HepG2 (cell line): ENCODE measurements around the gene TAB3. TPM values are rescaled to one million over a fixed set of nuclear protein-coding genes. Genes with fewer than 3 reads are reported as not detected.

Experiments
- HDAC6 ChIP-seq: fragments of 200-600 bp; sonication (generic); IDR thresholded peaks from 2 replicates; pipeline ENCODE4 v1.7.0; 2017; ENCODE audit warnings: mild to moderate bottlenecking, antibody characterized with exemption, low read length, low read depth
- MAF1 ChIP-seq: sonication (generic); formaldehyde crosslinking; IDR thresholded peaks from 2 replicates; pipeline ENCODE4 v1.5.0; 2020; ENCODE audit warnings: missing genetic modification reagents, borderline replicate concordance
- MAZ ChIP-seq, 2 experiments: sonication (generic) in 1 of 2; formaldehyde crosslinking in 1 of 2; IDR thresholded peaks; 2 replicates each; pipeline versions ENCODE4 v1.5.0 to v1.6.1; 2012 to 2020; ENCODE audit warnings: low read depth in 2 of 2, mild to moderate bottlenecking in 2 of 2, borderline replicate concordance in 1 of 2, improper control_type of control experiment in 1 of 2, low read length in 1 of 2, missing genetic modification reagents in 1 of 2, moderate library complexity in 1 of 2
- NCOA2 ChIP-seq: sonication (generic); formaldehyde crosslinking; IDR thresholded peaks from 2 replicates; pipeline ENCODE4 v1.8.0; 2022; ENCODE audit warnings: inconsistent platforms
- NFKBIZ ChIP-seq: IDR thresholded peaks from 2 replicates; pipeline ENCODE4 v1.6.1; 2018; ENCODE audit warnings: missing genetic modification reagents, missing compliant biosample characterization
- SALL2 ChIP-seq: sonication (generic); formaldehyde crosslinking; IDR thresholded peaks from 2 replicates; pipeline ENCODE4 v1.8.1; 2023; ENCODE audit warnings: mild to moderate bottlenecking, missing genetic modification reagents, inconsistent platforms
- SOX6 ChIP-seq, 2 experiments: fragments of 450-650 bp in 1 of 2; sonication (generic) in 1 of 2; formaldehyde crosslinking in 1 of 2; IDR thresholded peaks; 2 replicates each; pipeline versions ENCODE4 v1.4.0 to v1.6.1; 2017 to 2020; ENCODE audit warnings: antibody characterized with exemption in 1 of 2, mild to moderate bottlenecking in 1 of 2, missing genetic modification reagents in 1 of 2
- SPEN ChIP-seq: sonication (generic); formaldehyde crosslinking; IDR thresholded peaks from 2 replicates; pipeline ENCODE4 v1.5.1; 2020; ENCODE audit warnings: low read depth, mild to moderate bottlenecking, missing genetic modification reagents
- SRY ChIP-seq: sonication (generic); formaldehyde crosslinking; IDR thresholded peaks from 2 replicates; pipeline ENCODE4 v1.8.0; 2022; ENCODE audit warnings: mild to moderate bottlenecking, missing genetic modification reagents
- SUZ12 ChIP-seq: fragments of 150-350 bp; IDR thresholded peaks from 2 replicates; pipeline ENCODE4 v1.6.1; 2014; ENCODE audit warnings: low read depth, low read length
- ZBTB3 ChIP-seq: sonication (generic); formaldehyde crosslinking; IDR thresholded peaks from 2 replicates; pipeline ENCODE4 v1.4.0; 2020; ENCODE audit warnings: low read depth, mild to moderate bottlenecking, moderate library complexity, missing genetic modification reagents, borderline replicate concordance
- ZNF138 ChIP-seq: sonication (generic); formaldehyde crosslinking; IDR thresholded peaks from 2 replicates; pipeline ENCODE4 v1.5.0; 2020; ENCODE audit warnings: mild to moderate bottlenecking, low read depth, missing genetic modification reagents
- polyA plus RNA-seq, 8 experiments: library from polyadenylated mRNA; depleted of rRNA in 3 of 8; stranded (reverse) in 7 of 8; unstranded in 1 of 8; fragments of >200 nt; fragmentation: Illumina TruSeq in 4 of 8; extraction: Trizol in 4 of 8; gene quantifications; 2 replicates each; pipeline versions ENCODE4 v1.2.1 to v1.2.3, GENCODE V29; 2011 to 2016; ENCODE audit warnings: low read depth in 4 of 8, missing spikeins in 1 of 8, mixed read lengths in 1 of 8; ENCODE audit not compliant: insufficient read depth in 1 of 8
- total RNA-seq, 5 experiments: library from RNA; depleted of rRNA; stranded (reverse); fragments of >200 nt; fragmentation: Illumina TruSeq; extraction: Trizol; gene quantifications; 2 replicates each; pipeline ENCODE4 v1.2.3, GENCODE V29; 2016; ENCODE audit warnings: low read depth in 1 of 5
- TF ChIP-seq, protein P1 (sequence below): sonication (generic); formaldehyde crosslinking; IDR thresholded peaks from 2 replicates; pipeline ENCODE4 v1.4.0; 2020; ENCODE audit warnings: missing genetic modification reagents
- TF ChIP-seq, protein P2 (sequence below): sonication (generic); formaldehyde crosslinking; IDR thresholded peaks from 2 replicates; pipeline ENCODE4 v1.4.0; 2020; ENCODE audit warnings: missing genetic modification reagents, borderline replicate concordance
- TF ChIP-seq, protein P3 (sequence below): sonication (generic); IDR thresholded peaks from 2 replicates; pipeline ENCODE4 v1.6.1; 2016; ENCODE audit warnings: low read depth, borderline replicate concordance
- TF ChIP-seq, protein P4 (sequence below): sonication (generic); formaldehyde crosslinking; IDR thresholded peaks from 2 replicates; pipeline ENCODE4 v1.8.1; 2023; ENCODE audit warnings: mild to moderate bottlenecking, missing genetic modification reagents, borderline replicate concordance
- TF ChIP-seq, protein P5 (sequence below): IDR thresholded peaks from 2 replicates; pipeline ENCODE4 v1.6.1; 2016; ENCODE audit warnings: low read depth, control low read depth

TAB3 gene
- total and polyA plus RNA-seq, 2 of the 13 experiments (the other 11 are each of a cell fraction or from before 2014, with no cell fraction given): 27.2 to 59.8 TPM

DNA sequence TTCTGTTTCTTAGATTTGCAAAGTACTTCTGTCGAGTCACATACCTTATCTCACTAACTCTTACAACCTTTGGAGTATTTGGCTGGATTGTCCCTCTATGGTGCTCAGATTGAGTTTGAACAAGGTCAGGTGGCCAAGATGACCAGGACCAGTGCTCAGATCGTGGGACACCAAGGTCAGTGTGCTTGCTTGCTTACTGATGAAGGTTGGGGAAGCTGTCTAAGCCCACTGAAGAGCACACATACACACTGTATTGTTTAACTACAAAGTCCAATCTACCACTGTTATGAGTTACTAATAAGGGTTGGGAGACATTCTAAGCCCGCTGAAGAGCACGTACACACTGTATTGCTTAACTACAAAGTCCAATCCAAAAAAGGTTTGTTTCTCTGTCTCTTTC is 53.7 kb downstream of the TAB3 start (continued):
- TF ChIP-seq, protein P1, sequence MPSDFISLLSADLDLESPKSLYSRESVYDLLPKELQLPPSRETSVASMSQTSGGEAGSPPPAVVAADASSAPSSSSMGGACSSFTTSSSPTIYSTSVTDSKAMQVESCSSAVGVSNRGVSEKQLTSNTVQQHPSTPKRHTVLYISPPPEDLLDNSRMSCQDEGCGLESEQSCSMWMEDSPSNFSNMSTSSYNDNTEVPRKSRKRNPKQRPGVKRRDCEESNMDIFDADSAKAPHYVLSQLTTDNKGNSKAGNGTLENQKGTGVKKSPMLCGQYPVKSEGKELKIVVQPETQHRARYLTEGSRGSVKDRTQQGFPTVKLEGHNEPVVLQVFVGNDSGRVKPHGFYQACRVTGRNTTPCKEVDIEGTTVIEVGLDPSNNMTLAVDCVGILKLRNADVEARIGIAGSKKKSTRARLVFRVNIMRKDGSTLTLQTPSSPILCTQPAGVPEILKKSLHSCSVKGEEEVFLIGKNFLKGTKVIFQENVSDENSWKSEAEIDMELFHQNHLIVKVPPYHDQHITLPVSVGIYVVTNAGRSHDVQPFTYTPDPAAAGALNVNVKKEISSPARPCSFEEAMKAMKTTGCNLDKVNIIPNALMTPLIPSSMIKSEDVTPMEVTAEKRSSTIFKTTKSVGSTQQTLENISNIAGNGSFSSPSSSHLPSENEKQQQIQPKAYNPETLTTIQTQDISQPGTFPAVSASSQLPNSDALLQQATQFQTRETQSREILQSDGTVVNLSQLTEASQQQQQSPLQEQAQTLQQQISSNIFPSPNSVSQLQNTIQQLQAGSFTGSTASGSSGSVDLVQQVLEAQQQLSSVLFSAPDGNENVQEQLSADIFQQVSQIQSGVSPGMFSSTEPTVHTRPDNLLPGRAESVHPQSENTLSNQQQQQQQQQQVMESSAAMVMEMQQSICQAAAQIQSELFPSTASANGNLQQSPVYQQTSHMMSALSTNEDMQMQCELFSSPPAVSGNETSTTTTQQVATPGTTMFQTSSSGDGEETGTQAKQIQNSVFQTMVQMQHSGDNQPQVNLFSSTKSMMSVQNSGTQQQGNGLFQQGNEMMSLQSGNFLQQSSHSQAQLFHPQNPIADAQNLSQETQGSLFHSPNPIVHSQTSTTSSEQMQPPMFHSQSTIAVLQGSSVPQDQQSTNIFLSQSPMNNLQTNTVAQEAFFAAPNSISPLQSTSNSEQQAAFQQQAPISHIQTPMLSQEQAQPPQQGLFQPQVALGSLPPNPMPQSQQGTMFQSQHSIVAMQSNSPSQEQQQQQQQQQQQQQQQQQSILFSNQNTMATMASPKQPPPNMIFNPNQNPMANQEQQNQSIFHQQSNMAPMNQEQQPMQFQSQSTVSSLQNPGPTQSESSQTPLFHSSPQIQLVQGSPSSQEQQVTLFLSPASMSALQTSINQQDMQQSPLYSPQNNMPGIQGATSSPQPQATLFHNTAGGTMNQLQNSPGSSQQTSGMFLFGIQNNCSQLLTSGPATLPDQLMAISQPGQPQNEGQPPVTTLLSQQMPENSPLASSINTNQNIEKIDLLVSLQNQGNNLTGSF (CRISPR knock-in tag): no peak
- TF ChIP-seq, protein P2, sequence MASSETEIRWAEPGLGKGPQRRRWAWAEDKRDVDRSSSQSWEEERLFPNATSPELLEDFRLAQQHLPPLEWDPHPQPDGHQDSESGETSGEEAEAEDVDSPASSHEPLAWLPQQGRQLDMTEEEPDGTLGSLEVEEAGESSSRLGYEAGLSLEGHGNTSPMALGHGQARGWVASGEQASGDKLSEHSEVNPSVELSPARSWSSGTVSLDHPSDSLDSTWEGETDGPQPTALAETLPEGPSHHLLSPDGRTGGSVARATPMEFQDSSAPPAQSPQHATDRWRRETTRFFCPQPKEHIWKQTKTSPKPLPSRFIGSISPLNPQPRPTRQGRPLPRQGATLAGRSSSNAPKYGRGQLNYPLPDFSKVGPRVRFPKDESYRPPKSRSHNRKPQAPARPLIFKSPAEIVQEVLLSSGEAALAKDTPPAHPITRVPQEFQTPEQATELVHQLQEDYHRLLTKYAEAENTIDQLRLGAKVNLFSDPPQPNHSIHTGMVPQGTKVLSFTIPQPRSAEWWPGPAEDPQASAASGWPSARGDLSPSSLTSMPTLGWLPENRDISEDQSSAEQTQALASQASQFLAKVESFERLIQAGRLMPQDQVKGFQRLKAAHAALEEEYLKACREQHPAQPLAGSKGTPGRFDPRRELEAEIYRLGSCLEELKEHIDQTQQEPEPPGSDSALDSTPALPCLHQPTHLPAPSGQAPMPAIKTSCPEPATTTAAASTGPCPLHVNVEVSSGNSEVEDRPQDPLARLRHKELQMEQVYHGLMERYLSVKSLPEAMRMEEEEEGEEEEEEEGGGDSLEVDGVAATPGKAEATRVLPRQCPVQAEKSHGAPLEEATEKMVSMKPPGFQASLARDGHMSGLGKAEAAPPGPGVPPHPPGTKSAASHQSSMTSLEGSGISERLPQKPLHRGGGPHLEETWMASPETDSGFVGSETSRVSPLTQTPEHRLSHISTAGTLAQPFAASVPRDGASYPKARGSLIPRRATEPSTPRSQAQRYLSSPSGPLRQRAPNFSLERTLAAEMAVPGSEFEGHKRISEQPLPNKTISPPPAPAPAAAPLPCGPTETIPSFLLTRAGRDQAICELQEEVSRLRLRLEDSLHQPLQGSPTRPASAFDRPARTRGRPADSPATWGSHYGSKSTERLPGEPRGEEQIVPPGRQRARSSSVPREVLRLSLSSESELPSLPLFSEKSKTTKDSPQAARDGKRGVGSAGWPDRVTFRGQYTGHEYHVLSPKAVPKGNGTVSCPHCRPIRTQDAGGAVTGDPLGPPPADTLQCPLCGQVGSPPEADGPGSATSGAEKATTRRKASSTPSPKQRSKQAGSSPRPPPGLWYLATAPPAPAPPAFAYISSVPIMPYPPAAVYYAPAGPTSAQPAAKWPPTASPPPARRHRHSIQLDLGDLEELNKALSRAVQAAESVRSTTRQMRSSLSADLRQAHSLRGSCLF (CRISPR knock-in tag): no peak
- TF ChIP-seq ZBTB3 (CRISPR knock-in tag) (no peak), MAF1 (CRISPR knock-in tag) (no peak), NFKBIZ (no peak), SALL2 (CRISPR knock-in tag) (no peak), SOX6 (IDR thresholded peaks at IDR 0.05) (no peak), SOX6 (CRISPR knock-in tag; IDR thresholded peaks at IDR 0.05) (peak; percentile 87), MAZ (IDR thresholded peaks at IDR 0.05; ENCODE audit: borderline replicate concordance, low read depth, low read length) (no peak), MAZ (CRISPR knock-in tag; IDR thresholded peaks at IDR 0.05; ENCODE audit: low read depth) (no peak), SPEN (CRISPR knock-in tag) (no peak), HDAC6 (no peak), SUZ12 (no peak), NCOA2 (peak; percentile 82), ZNF138 (CRISPR knock-in tag) (no peak), SRY (CRISPR knock-in tag) (no peak)
- TF ChIP-seq, protein P3, sequence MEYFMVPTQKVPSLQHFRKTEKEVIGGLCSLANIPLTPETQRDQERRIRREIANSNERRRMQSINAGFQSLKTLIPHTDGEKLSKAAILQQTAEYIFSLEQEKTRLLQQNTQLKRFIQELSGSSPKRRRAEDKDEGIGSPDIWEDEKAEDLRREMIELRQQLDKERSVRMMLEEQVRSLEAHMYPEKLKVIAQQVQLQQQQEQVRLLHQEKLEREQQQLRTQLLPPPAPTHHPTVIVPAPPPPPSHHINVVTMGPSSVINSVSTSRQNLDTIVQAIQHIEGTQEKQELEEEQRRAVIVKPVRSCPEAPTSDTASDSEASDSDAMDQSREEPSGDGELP: no peak
- TF ChIP-seq, protein P4, sequence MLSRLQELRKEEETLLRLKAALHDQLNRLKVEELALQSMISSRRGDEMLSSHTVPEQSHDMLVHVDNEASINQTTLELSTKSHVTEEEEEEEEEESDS: no peak
- TF ChIP-seq, protein P5, sequence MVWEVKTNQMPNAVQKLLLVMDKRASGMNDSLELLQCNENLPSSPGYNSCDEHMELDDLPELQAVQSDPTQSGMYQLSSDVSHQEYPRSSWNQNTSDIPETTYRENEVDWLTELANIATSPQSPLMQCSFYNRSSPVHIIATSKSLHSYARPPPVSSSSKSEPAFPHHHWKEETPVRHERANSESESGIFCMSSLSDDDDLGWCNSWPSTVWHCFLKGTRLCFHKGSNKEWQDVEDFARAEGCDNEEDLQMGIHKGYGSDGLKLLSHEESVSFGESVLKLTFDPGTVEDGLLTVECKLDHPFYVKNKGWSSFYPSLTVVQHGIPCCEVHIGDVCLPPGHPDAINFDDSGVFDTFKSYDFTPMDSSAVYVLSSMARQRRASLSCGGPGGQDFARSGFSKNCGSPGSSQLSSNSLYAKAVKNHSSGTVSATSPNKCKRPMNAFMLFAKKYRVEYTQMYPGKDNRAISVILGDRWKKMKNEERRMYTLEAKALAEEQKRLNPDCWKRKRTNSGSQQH (CRISPR knock-in tag): no peak
